Measurements from ENCODE around the gene CTDSPL2.

GRCh38 chr15:44542596-44542995 lies 115.2 kb downstream of the CTDSPL2 start:
- TF ChIP-seq, protein P1, sequence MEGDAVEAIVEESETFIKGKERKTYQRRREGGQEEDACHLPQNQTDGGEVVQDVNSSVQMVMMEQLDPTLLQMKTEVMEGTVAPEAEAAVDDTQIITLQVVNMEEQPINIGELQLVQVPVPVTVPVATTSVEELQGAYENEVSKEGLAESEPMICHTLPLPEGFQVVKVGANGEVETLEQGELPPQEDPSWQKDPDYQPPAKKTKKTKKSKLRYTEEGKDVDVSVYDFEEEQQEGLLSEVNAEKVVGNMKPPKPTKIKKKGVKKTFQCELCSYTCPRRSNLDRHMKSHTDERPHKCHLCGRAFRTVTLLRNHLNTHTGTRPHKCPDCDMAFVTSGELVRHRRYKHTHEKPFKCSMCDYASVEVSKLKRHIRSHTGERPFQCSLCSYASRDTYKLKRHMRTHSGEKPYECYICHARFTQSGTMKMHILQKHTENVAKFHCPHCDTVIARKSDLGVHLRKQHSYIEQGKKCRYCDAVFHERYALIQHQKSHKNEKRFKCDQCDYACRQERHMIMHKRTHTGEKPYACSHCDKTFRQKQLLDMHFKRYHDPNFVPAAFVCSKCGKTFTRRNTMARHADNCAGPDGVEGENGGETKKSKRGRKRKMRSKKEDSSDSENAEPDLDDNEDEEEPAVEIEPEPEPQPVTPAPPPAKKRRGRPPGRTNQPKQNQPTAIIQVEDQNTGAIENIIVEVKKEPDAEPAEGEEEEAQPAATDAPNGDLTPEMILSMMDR (IDR thresholded peaks at IDR 0.05; ENCODE audit: insufficient read depth, low read depth, low read length): no peak
- TF ChIP-seq EZH2 (IDR thresholded peaks at IDR 0.05; ENCODE audit: insufficient read depth, low read length): no peak
